GM10847 (cell line): ENCODE data around the gene C2CD2L.

Source experiments
- POLR2A ChIP-seq: IDR thresholded peaks from 2 replicates; pipeline ENCODE4 v1.6.1; 2011; ENCODE audit not compliant: insufficient read length; ENCODE audit errors: extremely low read depth

The C2CD2L gene

GRCh38 chr11:119091178-119091577 is 16.0 kb upstream of the C2CD2L start:
- no peak for TF ChIP-seq POLR2A

GRCh38 chr11:119091966-119092879 is 14.9 kb upstream of the C2CD2L start:
- TF ChIP-seq POLR2A: no peak

GRCh38 chr11:119092880-119093842 is 14.0 kb upstream of the C2CD2L start:
- no peak for TF ChIP-seq POLR2A

GRCh38 chr11:119093942-119094815 is 13.0 kb upstream of the C2CD2L start:
- TF ChIP-seq POLR2A: no peak

GRCh38 chr11:119094816-119095065 is 12.4 kb upstream of the C2CD2L start:
- TF ChIP-seq POLR2A: no peak

- TF ChIP-seq POLR2A: peak; percentile 100
Observed at GRCh38 chr11:119095066-119095880, 11.9 kb upstream of the C2CD2L start.

- TF ChIP-seq POLR2A: no peak
Observed at GRCh38 chr11:119099711-119100110, 7.4 kb upstream of the C2CD2L start.

GRCh38 chr11:119100246-119100970 is 6.7 kb upstream of the C2CD2L start:
- no peak for TF ChIP-seq POLR2A

GRCh38 chr11:119100994-119101758 is 6.0 kb upstream of the C2CD2L start:
- TF ChIP-seq POLR2A: no peak

- TF ChIP-seq POLR2A: peak; percentile 10
Observed at GRCh38 chr11:119101759-119102423, 5.3 kb upstream of the C2CD2L start, which contains the start of gene DPAGT1. Gene DPAGT1, minus strand, starts transcription at chr11:119101853. Its CDS starts 198 bp downstream, at chr11:119101655.

- no peak for TF ChIP-seq POLR2A
Observed at GRCh38 chr11:119103793-119104192, 3.4 kb upstream of the C2CD2L start.

- peak; percentile 0 for TF ChIP-seq POLR2A
Observed at GRCh38 chr11:119107538-119108145, 498 bp downstream of the C2CD2L start.
